ENCODE results near the gene SMARCD1.

The SMARCD1 gene

GRCh38 chr12:50049254-50050118 lies 35.7 kb upstream of the SMARCD1 start:
- H3K27ac ChIP-seq (ENCODE audit: low read depth, low read length), result no peak overlapping the region
- H3K9me3 ChIP-seq (ENCODE audit: control insufficient read depth, insufficient read depth, low read length), result no peaks in the 10 kb centered on the region
- peaks cover 73% of the 10 kb centered on the region for H3K27me3 ChIP-seq (ENCODE audit: control insufficient read depth, insufficient read depth, low read length)
- H3K4me3 ChIP-seq (ENCODE audit: low read depth, low read length), result no peak overlapping the region
- H3K4me1 ChIP-seq (ENCODE audit: control insufficient read depth, insufficient read depth, low read length), result peaks cover 11% of the 10 kb centered on the region
- H3K36me3 ChIP-seq (ENCODE audit: control insufficient read depth, insufficient read depth, low read length), result no peaks in the 10 kb centered on the region
- no peak overlapping the region for H3K9ac ChIP-seq (ENCODE audit: low read depth, low read length)

GRCh38 chr12:50050119-50050385 lies 35.1 kb upstream of the SMARCD1 start:
- Histone ChIP-seq H3K4me3 (ENCODE audit: low read depth, low read length) (peak overlapping the region; percentile 60), H3K36me3 (ENCODE audit: control insufficient read depth, insufficient read depth, low read length) (no peaks in the 10 kb centered on the region), H3K9me3 (ENCODE audit: control insufficient read depth, insufficient read depth, low read length) (no peaks in the 10 kb centered on the region), H3K4me1 (ENCODE audit: control insufficient read depth, insufficient read depth, low read length) (peaks cover 11% of the 10 kb centered on the region), H3K9ac (ENCODE audit: low read depth, low read length) (no peak overlapping the region; the same call in 1 of the 2 replicates), H3K27ac (ENCODE audit: low read depth, low read length) (no peak overlapping the region), H3K27me3 (ENCODE audit: control insufficient read depth, insufficient read depth, low read length) (peaks cover 78% of the 10 kb centered on the region)

GRCh38 chr12:50050410-50051098 lies 34.6 kb upstream of the SMARCD1 start:
- Histone ChIP-seq H3K27ac (ENCODE audit: low read depth, low read length) (no peak overlapping the region), H3K4me1 (ENCODE audit: control insufficient read depth, insufficient read depth, low read length) (peaks cover 11% of the 10 kb centered on the region), H3K27me3 (ENCODE audit: control insufficient read depth, insufficient read depth, low read length) (peaks cover 83% of the 10 kb centered on the region), H3K9ac (ENCODE audit: low read depth, low read length) (peak overlapping the region; percentile 61; the same call in 1 of the 2 replicates), H3K36me3 (ENCODE audit: control insufficient read depth, insufficient read depth, low read length) (no peaks in the 10 kb centered on the region), H3K4me3 (ENCODE audit: low read depth, low read length) (peak overlapping the region; percentile 60), H3K9me3 (ENCODE audit: control insufficient read depth, insufficient read depth, low read length) (no peaks in the 10 kb centered on the region)

DNA sequence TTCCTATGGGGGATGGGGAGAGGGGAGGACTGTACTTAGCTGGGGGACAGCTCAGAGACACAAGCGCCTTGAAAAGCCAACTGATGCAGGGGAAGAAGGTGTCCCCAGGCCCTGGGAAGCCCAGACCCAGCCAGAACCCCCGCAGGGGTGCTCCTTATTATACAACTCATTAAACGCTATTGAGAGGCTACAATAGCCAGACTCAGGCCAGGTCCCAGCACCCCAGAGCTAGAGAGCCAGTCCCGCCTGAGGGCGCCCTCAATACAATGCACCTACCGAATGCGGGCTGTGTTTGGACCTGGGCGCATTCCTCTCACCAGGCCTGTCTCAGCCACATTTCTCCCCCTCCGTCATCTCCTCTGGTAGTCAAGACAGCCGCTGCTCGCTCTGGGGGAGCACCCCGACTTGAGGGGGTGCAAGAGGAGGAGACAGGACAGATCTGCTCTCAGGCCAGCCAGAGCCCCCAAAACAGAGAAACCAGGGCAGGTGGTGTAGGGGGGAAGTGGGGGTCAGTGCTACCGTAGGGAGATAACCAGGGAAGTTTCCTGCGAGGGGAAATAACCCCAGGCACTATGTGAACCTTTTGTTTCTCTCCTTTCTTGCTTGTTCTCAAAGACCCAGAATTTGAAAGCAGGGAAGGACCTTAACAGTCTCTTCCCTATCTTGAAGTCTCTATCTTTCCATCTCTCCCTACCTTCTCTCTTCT lies 33.9 kb upstream of the SMARCD1 start:
- Histone ChIP-seq H3K36me3 (ENCODE audit: control insufficient read depth, insufficient read depth, low read length) (no peaks in the 10 kb centered on the region), H3K27ac (ENCODE audit: low read depth, low read length) (peak overlapping the region; percentile 53), H3K27me3 (ENCODE audit: control insufficient read depth, insufficient read depth, low read length) (peaks cover 90% of the 10 kb centered on the region), H3K9ac (ENCODE audit: low read depth, low read length) (no peak overlapping the region), H3K9me3 (ENCODE audit: control insufficient read depth, insufficient read depth, low read length) (no peaks in the 10 kb centered on the region), H3K4me3 (ENCODE audit: low read depth, low read length) (peak overlapping the region; percentile 60; the same call in 1 of the 2 replicates), H3K4me1 (ENCODE audit: control insufficient read depth, insufficient read depth, low read length) (peaks cover 14% of the 10 kb centered on the region)

DNA sequence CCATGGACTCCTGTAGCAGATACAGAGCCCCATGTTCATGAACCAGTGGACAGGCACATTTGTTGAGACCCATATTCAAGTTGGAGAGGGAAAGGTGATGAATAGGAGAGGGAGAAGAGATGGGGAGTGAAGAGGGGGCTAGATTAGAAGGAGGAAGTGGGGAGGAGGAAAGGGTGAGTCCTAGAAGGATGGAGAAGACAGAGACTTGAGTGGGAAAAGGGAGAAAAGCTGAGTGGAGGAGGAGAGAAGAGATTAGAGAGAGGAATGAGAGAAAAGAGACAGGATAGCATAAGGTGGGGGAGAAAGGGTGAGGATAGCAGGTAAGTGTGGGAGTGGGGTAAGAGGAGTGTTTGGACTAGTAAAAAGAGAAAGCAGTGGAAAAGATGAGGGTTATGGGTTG lies 32.6 kb upstream of the SMARCD1 start:
- no peak overlapping the region for H3K27ac ChIP-seq (ENCODE audit: low read depth, low read length)
- no peaks in the 10 kb centered on the region for H3K36me3 ChIP-seq (ENCODE audit: control insufficient read depth, insufficient read depth, low read length)
- peaks cover 93% of the 10 kb centered on the region for H3K27me3 ChIP-seq (ENCODE audit: control insufficient read depth, insufficient read depth, low read length)

DNA sequence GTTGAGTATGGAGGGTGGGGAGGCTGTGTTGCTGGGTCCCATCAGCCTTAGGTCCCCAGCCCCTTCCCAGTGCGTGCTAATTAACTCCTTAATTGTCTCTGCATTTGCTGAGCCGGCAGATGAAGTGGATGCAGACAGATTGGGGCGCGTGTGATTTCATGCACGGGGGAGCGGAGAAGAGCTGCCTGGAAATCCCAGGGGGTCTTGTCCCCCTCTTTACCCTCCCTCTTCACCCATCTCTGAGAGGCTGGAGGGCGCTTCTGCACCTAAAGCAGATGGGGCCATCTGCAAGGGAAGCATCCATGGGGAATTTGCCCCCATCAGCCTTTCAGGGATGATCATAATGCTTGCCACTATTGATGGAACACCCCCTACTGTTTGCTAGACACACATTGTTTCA lies 32.2 kb upstream of the SMARCD1 start:
- no peaks in the 10 kb centered on the region for H3K9me3 ChIP-seq (ENCODE audit: control insufficient read depth, insufficient read depth, low read length)
- H3K27ac ChIP-seq (ENCODE audit: low read depth, low read length), result no peak overlapping the region
- H3K36me3 ChIP-seq (ENCODE audit: control insufficient read depth, insufficient read depth, low read length), result no peaks in the 10 kb centered on the region
- H3K4me3 ChIP-seq (ENCODE audit: low read depth, low read length), result no peak overlapping the region
- H3K9ac ChIP-seq (ENCODE audit: low read depth, low read length), result no peak overlapping the region
- H3K4me1 ChIP-seq (ENCODE audit: control insufficient read depth, insufficient read depth, low read length), result peaks cover 21% of the 10 kb centered on the region
- peaks cover 93% of the 10 kb centered on the region for H3K27me3 ChIP-seq (ENCODE audit: control insufficient read depth, insufficient read depth, low read length)

More for the DNA sequence above, 32.6 kb upstream of the SMARCD1 start:
- Histone ChIP-seq H3K4me3 (ENCODE audit: low read depth, low read length) (no peak overlapping the region), H3K9ac (ENCODE audit: low read depth, low read length) (no peak overlapping the region), H3K4me1 (ENCODE audit: control insufficient read depth, insufficient read depth, low read length) (peaks cover 21% of the 10 kb centered on the region), H3K9me3 (ENCODE audit: control insufficient read depth, insufficient read depth, low read length) (no peaks in the 10 kb centered on the region)

- no peaks in the 10 kb centered on the region for H3K9me3 ChIP-seq (ENCODE audit: control insufficient read depth, insufficient read depth, low read length)
- H3K27ac ChIP-seq (ENCODE audit: low read depth, low read length), result no peak overlapping the region
- peaks cover 93% of the 10 kb centered on the region for H3K27me3 ChIP-seq (ENCODE audit: control insufficient read depth, insufficient read depth, low read length)
- H3K4me1 ChIP-seq (ENCODE audit: control insufficient read depth, insufficient read depth, low read length), result peaks cover 21% of the 10 kb centered on the region
- H3K36me3 ChIP-seq (ENCODE audit: control insufficient read depth, insufficient read depth, low read length), result no peaks in the 10 kb centered on the region
- H3K9ac ChIP-seq (ENCODE audit: low read depth, low read length), result no peak overlapping the region
- H3K4me3 ChIP-seq (ENCODE audit: low read depth, low read length), result no peak overlapping the region
These were observed 31.6 kb upstream of the SMARCD1 start for GRCh38 chr12:50053583-50053982.

- no peaks in the 10 kb centered on the region for H3K36me3 ChIP-seq (ENCODE audit: control insufficient read depth, insufficient read depth, low read length)
- no peak overlapping the region for H3K27ac ChIP-seq (ENCODE audit: low read depth, low read length)
- no peak overlapping the region for H3K9ac ChIP-seq (ENCODE audit: low read depth, low read length)
- peak overlapping the region; percentile 79 for H3K4me3 ChIP-seq (ENCODE audit: low read depth, low read length)
- peaks cover 98% of the 10 kb centered on the region for H3K27me3 ChIP-seq (ENCODE audit: control insufficient read depth, insufficient read depth, low read length)
- no peaks in the 10 kb centered on the region for H3K9me3 ChIP-seq (ENCODE audit: control insufficient read depth, insufficient read depth, low read length)
- peaks cover 15% of the 10 kb centered on the region; the same call in 1 of the 2 replicates for H3K4me1 ChIP-seq (ENCODE audit: control insufficient read depth, insufficient read depth, low read length)
These were observed 29.1 kb upstream of the SMARCD1 start for GRCh38 chr12:50055831-50056638.

DNA sequence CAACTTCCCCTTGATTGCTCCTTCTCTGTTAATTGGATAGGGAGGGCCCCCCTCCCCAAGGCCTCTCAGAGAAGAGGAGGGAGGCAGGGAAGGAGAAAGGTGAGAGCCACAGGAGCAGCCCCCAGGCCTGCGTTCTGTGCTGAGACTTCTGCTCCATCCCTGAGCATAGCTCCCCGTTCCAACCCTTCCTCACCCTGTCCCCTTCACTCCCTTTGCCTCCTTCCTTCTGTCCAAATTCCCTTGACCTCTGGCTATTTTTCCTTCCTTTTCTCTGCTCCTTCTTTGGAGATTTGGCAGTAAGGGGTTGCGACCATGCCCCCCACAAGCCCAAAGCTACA lies 28.5 kb upstream of the SMARCD1 start:
- no peak overlapping the region for H3K27ac ChIP-seq (ENCODE audit: low read depth, low read length)
- peak overlapping the region; percentile 79 for H3K4me3 ChIP-seq (ENCODE audit: low read depth, low read length)
- H3K9me3 ChIP-seq (ENCODE audit: control insufficient read depth, insufficient read depth, low read length), result no peaks in the 10 kb centered on the region
- peaks cover 98% of the 10 kb centered on the region for H3K27me3 ChIP-seq (ENCODE audit: control insufficient read depth, insufficient read depth, low read length)
- peaks cover 11% of the 10 kb centered on the region; the same call in 1 of the 2 replicates for H3K4me1 ChIP-seq (ENCODE audit: control insufficient read depth, insufficient read depth, low read length)
- H3K36me3 ChIP-seq (ENCODE audit: control insufficient read depth, insufficient read depth, low read length), result no peaks in the 10 kb centered on the region
- no peak overlapping the region for H3K9ac ChIP-seq (ENCODE audit: low read depth, low read length)

- no peak within 1 kb of the TSS for H3K9ac ChIP-seq (ENCODE audit: low read depth, low read length)
- no peaks in the 10 kb centered on the region for H3K36me3 ChIP-seq (ENCODE audit: control insufficient read depth, insufficient read depth, low read length)
- peak within 1 kb of the TSS; percentile 79 for H3K4me3 ChIP-seq (ENCODE audit: low read depth, low read length)
- no peaks in the 10 kb centered on the region for H3K9me3 ChIP-seq (ENCODE audit: control insufficient read depth, insufficient read depth, low read length)
- peaks cover 10% of the 10 kb centered on the region; the same call in 1 of the 2 replicates for H3K4me1 ChIP-seq (ENCODE audit: control insufficient read depth, insufficient read depth, low read length)
- H3K27ac ChIP-seq (ENCODE audit: low read depth, low read length), result no peak within 1 kb of the TSS
- peaks cover 97% of the 10 kb centered on the region for H3K27me3 ChIP-seq (ENCODE audit: control insufficient read depth, insufficient read depth, low read length)
These were observed 27.9 kb upstream of the SMARCD1 start, which contains the start of gene ASIC1 for GRCh38 chr12:50057000-50057841. TSS of gene ASIC1 (plus strand) at chr12:50057596. CDS start at chr12:50058767, 1,171 bp downstream.

Measured in HUES48 (cell line).